Fibroblast of the aortic adventitia (primary cell): ENCODE measurements around the gene PLEKHA6. TPM values are rescaled to one million over a fixed set of nuclear protein-coding genes. Genes with fewer than 3 reads are reported as not detected.

Source experiments
- DNase-seq: peaks from one replicate; pipeline ENCODE4 v3.0.0-alpha.2; 2010; ENCODE audit warnings: low read depth
- H3K4me3 ChIP-seq: 2 replicates; pipeline ENCODE4 v1.5.1; 2011; ENCODE audit warnings: low read depth, mild to moderate bottlenecking, control low read depth, low read length, moderate library complexity
- CTCF ChIP-seq: IDR thresholded peaks from 2 replicates; pipeline ENCODE4 v1.5.1; 2011; ENCODE audit warnings: mild to moderate bottlenecking, low read length, control low read depth, inconsistent platforms; ENCODE audit not compliant: insufficient read depth
- total RNA-seq: library from RNA; depleted of rRNA; stranded (reverse); fragments of >200 nt; gene quantifications from 2 replicates; pipeline ENCODE4 v1.2.3, GENCODE V29; 2012; ENCODE audit warnings: low replicate concordance

Gene PLEKHA6
- total RNA-seq, 1 donor = 3.6 TPM

DNA sequence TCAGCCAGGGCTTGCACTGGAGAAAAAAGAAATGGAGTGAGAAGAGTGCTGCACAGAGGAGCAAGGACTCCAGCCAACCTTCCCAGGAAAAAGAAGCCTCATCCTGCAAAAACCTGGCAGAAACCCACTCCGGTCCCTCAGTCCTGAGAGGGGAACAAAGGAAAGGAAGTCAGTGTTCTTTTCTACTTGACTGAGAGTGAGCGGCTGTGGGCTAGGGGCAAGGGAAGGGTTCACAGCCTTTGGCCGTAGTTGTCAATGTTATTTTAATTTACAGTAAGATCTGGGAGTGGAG lies 137.0 kb downstream of the PLEKHA6 start:
- no peak for DNase-seq
- no peak for TF ChIP-seq CTCF
- H3K4me3 ChIP-seq = no peak overlapping the region

DNA sequence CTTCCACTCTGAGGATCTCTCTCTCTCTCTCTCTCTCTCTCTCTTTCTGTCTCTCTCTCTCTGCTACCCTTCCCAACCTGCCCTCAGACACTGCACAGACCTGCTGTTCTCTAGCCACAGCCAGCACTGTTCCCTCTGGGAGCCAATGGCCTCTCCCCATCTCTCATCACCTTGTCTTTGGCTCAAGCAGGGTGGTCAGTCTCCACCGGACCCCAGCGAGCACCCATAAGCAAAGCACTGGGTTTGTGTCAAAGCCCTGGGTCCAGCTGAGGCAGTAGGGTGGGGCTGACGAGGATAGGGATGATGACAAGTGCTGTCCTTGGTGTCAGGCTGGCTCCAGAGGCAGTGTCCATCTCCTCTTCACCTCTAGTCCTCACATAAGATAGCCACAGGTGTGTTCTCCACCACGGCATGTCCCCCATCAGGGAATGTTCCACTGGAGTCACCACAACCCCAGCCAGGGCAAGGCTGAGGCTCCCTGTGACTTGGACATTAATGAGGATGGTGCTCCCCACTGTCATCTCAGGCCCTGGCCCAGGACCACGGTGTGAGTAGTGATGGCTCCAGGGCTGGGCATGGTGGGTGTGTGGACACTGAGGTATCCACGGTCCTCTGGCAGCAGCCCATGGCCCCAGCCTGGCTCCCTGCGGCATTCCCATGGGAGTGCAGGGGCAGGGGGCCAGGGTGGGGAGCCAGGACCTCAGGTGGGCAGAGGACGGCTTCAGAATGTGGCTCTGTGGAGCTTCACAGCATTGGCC lies 137.5 kb downstream of the PLEKHA6 start:
- TF ChIP-seq CTCF = no peak
- DNase-seq = no peak
- no peak overlapping the region for H3K4me3 ChIP-seq

DNA sequence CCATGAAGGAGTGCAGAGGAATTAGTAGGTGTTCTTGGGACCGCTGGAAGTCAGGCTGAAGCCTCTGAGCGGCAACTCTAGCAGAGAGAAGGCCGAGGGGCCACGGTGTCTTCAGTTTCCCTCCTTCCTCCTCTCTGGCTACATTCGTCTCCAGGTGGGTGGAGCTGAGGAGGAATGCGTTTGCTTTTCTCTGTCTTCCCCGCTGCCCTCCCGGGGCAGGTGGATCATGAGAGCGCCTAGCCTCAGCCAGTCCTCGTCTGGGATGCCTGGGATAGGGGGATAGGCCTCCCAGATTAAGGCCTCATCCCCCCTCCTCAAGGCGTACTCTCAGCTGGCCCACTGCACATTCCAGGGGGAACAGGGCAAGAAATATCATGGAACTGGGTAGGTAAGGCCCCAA lies 138.5 kb downstream of the PLEKHA6 start:
- H3K4me3 ChIP-seq = no peak overlapping the region
- DNase-seq = no peak
- TF ChIP-seq CTCF = no peak

DNA sequence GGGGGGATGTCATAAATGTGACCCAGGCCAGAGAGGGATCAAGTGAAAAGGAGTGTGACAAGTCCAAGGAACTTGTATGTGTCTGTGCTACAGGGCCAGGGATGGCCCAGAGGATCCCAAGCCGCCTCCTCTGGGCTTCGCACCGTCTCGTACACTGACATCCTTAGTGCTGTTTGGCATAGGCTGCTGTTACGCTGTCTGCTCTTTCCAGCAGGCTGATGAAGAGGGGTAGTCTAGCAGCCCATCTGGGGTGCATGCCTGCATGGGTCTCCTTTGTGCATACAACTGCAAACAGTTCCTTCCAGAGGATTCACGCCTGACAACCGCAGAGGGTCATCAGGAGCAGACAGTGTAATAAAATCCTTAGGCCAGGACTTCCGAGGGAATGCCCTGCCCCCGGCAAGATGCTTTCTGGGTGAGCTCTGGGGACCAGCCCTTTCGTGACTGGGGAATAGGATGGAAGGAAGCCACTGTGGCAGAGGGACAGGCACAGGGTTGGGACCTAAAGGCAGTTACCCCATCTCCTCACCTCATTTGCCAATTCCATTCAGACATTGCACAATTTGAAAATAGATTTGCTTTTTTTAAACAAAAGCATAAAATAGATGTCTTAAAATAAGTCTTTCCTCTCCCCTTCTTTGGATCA lies 139.6 kb downstream of the PLEKHA6 start:
- no peak for DNase-seq
- H3K4me3 ChIP-seq = no peak overlapping the region
- TF ChIP-seq CTCF = no peak

GRCh38 chr1:204218552-204218951 lies 141.2 kb downstream of the PLEKHA6 start:
- no peak for TF ChIP-seq CTCF
- H3K4me3 ChIP-seq = no peak overlapping the region
- DNase-seq = no peak

DNA sequence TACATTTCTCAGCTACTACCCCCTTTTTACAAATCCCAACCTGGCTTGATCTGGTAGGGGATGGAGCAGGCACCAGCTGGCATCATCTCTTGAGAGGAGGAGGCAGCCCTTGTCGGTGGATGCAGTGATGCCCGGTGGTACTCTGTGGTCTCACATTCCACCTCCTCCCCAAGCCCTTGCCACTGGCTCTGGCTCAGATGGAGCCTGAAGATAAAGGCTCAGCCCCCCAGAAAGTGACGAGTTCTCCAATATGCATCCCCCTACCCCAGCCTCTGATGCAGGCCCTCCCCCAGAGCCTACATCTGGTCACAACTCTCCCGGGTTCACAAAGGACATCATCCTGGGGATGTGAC lies 142.1 kb downstream of the PLEKHA6 start:
- no peak overlapping the region for H3K4me3 ChIP-seq
- DNase-seq = no peak
- TF ChIP-seq CTCF = no peak
